ENCODE measurements around the gene WDR19.

- TF ChIP-seq POLR2A (IDR thresholded peaks at IDR 0.05) (no peak), CTCF (IDR thresholded peaks at IDR 0.05) (no peak), POLR2AphosphoS5 (IDR thresholded peaks at IDR 0.05) (no peak)
Observed at GRCh38 chr4:39287223-39287622, 104.9 kb downstream of the WDR19 start.

Measured in suprapubic skin (tissue), 4 donors.